ENCODE results near the gene C16orf92. TPM values are rescaled to one million over a fixed set of nuclear protein-coding genes. Genes with fewer than 3 reads are reported as not detected.

C16orf92 gene
- polyA plus RNA-seq, 1 donor from 2014 or later: not detected

DNA sequence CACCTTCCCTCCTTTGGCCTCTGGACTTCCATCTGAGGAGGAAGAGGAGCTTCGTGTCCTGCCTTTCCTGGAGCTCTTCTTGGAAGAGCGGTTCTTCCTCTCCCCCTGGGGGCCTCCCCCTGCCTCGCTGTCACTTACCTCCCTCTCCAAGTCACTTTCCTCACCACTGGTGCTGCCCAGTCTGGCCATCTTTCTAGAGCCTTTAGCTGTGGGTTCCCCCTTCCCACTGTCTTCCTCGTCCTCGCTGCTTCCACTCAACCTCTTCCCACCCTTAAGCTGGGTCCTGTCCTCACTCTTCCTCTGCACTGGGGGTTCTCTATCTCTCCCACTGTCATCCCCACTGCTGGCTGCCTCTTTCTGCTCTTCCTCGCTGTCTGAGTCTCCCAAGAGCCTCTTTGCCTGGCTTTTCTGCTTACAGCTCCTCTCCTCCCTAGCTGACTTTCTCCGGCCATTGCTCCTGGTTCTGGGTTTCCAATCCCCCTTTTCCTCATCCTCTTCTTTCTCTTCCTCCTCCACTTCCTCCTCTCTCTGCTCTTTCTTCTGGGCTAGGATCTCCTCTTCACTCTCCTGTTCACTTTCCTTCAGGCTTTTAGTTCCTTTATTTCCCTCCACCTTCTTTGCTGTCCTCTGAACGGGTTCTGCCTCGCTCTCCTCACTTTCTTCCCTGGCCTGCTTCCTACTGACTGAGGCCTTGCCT is 28.9 kb upstream of the C16orf92 start:
- Histone ChIP-seq H3F3A (ENCODE audit: insufficient read depth, low read length, poor library complexity, severe bottlenecking) (no peaks in the 10 kb centered on the region), H3K9me3 (ENCODE audit: low read length) (no peaks in the 10 kb centered on the region), H3K4me2 (ENCODE audit: low read length) (peak overlapping the region; percentile 61), H3K9ac (ENCODE audit: low read length) (peak overlapping the region; percentile 96), H4K20me1 (ENCODE audit: insufficient read depth) (no peaks in the 10 kb centered on the region), H3K79me2 (replicated peaks; ENCODE audit: insufficient read depth, low read length) (peaks cover 7% of the 10 kb centered on the region), H3K36me3 (ENCODE audit: insufficient read depth, low read length) (no peaks in the 10 kb centered on the region), H3K4me3 (ENCODE audit: low read length) (peak overlapping the region; percentile 94), H3K27ac (ENCODE audit: low read length) (no peak overlapping the region), H3K9me2 (ENCODE audit: insufficient read depth, low read length) (no peaks in the 10 kb centered on the region), H3K27me3 (ENCODE audit: insufficient read depth, low read depth, low read length) (no peaks in the 10 kb centered on the region), H2AFZ (ENCODE audit: low read depth, low read length) (no peak overlapping the region)
- TF ChIP-seq CTCF (IDR thresholded peaks at IDR 0.05; ENCODE audit: poor library complexity, severe bottlenecking) (no peak), RAD21 (conservative IDR thresholded peaks at IDR 0.05) (no peak), EZH2 (IDR thresholded peaks at IDR 0.05; ENCODE audit: borderline replicate concordance, insufficient read depth, low read length, poor library complexity, severe bottlenecking) (no peak), TAF1 (IDR thresholded peaks at IDR 0.05; ENCODE audit: low read depth) (no peak), SMC3 (conservative IDR thresholded peaks at IDR 0.05; ENCODE audit: poor library complexity) (no peak), MXI1 (conservative IDR thresholded peaks at IDR 0.05; ENCODE audit: poor library complexity, severe bottlenecking) (no peak), EP300 (conservative IDR thresholded peaks at IDR 0.05; ENCODE audit: poor library complexity, severe bottlenecking) (no peak), POLR2AphosphoS5 (IDR thresholded peaks at IDR 0.05) (no peak)
- TF ChIP-seq, protein P1, sequence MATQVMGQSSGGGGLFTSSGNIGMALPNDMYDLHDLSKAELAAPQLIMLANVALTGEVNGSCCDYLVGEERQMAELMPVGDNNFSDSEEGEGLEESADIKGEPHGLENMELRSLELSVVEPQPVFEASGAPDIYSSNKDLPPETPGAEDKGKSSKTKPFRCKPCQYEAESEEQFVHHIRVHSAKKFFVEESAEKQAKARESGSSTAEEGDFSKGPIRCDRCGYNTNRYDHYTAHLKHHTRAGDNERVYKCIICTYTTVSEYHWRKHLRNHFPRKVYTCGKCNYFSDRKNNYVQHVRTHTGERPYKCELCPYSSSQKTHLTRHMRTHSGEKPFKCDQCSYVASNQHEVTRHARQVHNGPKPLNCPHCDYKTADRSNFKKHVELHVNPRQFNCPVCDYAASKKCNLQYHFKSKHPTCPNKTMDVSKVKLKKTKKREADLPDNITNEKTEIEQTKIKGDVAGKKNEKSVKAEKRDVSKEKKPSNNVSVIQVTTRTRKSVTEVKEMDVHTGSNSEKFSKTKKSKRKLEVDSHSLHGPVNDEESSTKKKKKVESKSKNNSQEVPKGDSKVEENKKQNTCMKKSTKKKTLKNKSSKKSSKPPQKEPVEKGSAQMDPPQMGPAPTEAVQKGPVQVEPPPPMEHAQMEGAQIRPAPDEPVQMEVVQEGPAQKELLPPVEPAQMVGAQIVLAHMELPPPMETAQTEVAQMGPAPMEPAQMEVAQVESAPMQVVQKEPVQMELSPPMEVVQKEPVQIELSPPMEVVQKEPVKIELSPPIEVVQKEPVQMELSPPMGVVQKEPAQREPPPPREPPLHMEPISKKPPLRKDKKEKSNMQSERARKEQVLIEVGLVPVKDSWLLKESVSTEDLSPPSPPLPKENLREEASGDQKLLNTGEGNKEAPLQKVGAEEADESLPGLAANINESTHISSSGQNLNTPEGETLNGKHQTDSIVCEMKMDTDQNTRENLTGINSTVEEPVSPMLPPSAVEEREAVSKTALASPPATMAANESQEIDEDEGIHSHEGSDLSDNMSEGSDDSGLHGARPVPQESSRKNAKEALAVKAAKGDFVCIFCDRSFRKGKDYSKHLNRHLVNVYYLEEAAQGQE (IDR thresholded peaks at IDR 0.05; ENCODE audit: borderline replicate concordance): no peak

- Histone ChIP-seq H3K4me3 (ENCODE audit: low read length) (peak overlapping the region; percentile 94), H3K27me3 (ENCODE audit: insufficient read depth, low read depth, low read length) (no peaks in the 10 kb centered on the region), H3F3A (ENCODE audit: insufficient read depth, low read length, poor library complexity, severe bottlenecking) (no peaks in the 10 kb centered on the region), H2AFZ (ENCODE audit: low read depth, low read length) (peak overlapping the region; percentile 96), H4K20me1 (ENCODE audit: insufficient read depth) (no peaks in the 10 kb centered on the region), H3K79me2 (replicated peaks; ENCODE audit: insufficient read depth, low read length) (peaks cover 7% of the 10 kb centered on the region), H3K27ac (ENCODE audit: low read length) (peak overlapping the region; percentile 97), H3K36me3 (ENCODE audit: insufficient read depth, low read length) (no peaks in the 10 kb centered on the region), H3K4me2 (ENCODE audit: low read length) (peak overlapping the region; percentile 61), H3K9ac (ENCODE audit: low read length) (peak overlapping the region; percentile 96), H3K9me3 (ENCODE audit: low read length) (no peaks in the 10 kb centered on the region), H3K9me2 (ENCODE audit: insufficient read depth, low read length) (no peaks in the 10 kb centered on the region)
- TF ChIP-seq SMC3 (conservative IDR thresholded peaks at IDR 0.05; ENCODE audit: poor library complexity): no peak
- no peak for TF ChIP-seq EP300 (conservative IDR thresholded peaks at IDR 0.05; ENCODE audit: poor library complexity, severe bottlenecking)
- TF ChIP-seq, protein P1 (IDR thresholded peaks at IDR 0.05; ENCODE audit: borderline replicate concordance): no peak
- no peak for TF ChIP-seq TAF1 (IDR thresholded peaks at IDR 0.05; ENCODE audit: low read depth)
- no peak for TF ChIP-seq POLR2AphosphoS5 (IDR thresholded peaks at IDR 0.05)
- TF ChIP-seq MXI1 (conservative IDR thresholded peaks at IDR 0.05; ENCODE audit: poor library complexity, severe bottlenecking): no peak
- TF ChIP-seq EZH2 (IDR thresholded peaks at IDR 0.05; ENCODE audit: borderline replicate concordance, insufficient read depth, low read length, poor library complexity, severe bottlenecking): no peak
- TF ChIP-seq CTCF (IDR thresholded peaks at IDR 0.05; ENCODE audit: poor library complexity, severe bottlenecking): no peak
- no peak for TF ChIP-seq RAD21 (conservative IDR thresholded peaks at IDR 0.05)
Measured at GRCh38 chr16:29994600-29995323, 28.2 kb upstream of the C16orf92 start.
